Right ventricle myocardium inferior (tissue), 1 donor: Measurements from ENCODE around the gene DUSP15. TPM values are rescaled to one million over a fixed set of nuclear protein-coding genes. Genes with fewer than 3 reads are reported as not detected.
"Not testable (repeated sequence)": the region's sequence is repeated elsewhere in the genome, so short reads cannot be mapped to it uniquely, and the experiment has no call there.

Experiments used
- ATAC-seq: fragments of 200-7000 bp; cut with Tn5 transposase; one replicate; pipeline ENCODE4 v1.9.1; 2020; ENCODE audit warnings: mild to moderate bottlenecking, moderate library complexity
- DNase-seq: peaks from one replicate; pipeline ENCODE4 v3.0.0; 2021; ENCODE audit errors: missing footprints
- intact Hi-C: fragments of 100-400 bp; cut with DNase I; formaldehyde crosslinking; loops from one replicate; pipeline ENCODE4 v1.11.0; 2022
- total RNA-seq: library from RNA; stranded (reverse); fragmentation: NEBNext Ultra II Directional; extraction: Animal tissue kit (Norgen Biotek cat#: 25700); gene quantifications from one replicate; pipeline ENCODE4 v1.2.1, GENCODE V29; 2021
- donor health status: DM: no; HTN: yes; CAD: no; lungs with severe emphysema.

DUSP15 gene
- total RNA-seq, 1 donor from 2014 or later: 2.9 TPM

GRCh38 chr20:31831771-31832306, 38.5 kb downstream of the DUSP15 start:
- intact Hi-C loops: no loop called here
- DNase-seq (no peak), ATAC-seq (no peak)

GRCh38 chr20:31831211-31831610, 39.1 kb downstream of the DUSP15 start:
- no peak for DNase-seq
- no peak for ATAC-seq
- intact Hi-C loops: no loop called here

- intact Hi-C loops: no loop called here
- DNase-seq: no peak
- no peak for ATAC-seq
Measured at GRCh38 chr20:31830406-31830981, 39.8 kb downstream of the DUSP15 start.

GRCh38 chr20:31829731-31830130, 40.6 kb downstream of the DUSP15 start:
- intact Hi-C loops: loop anchor here (10.0 kb wide), 1 partner anchor 825 kb away; no protein-coding TSS in a partner anchor
- ATAC-seq (no peak), DNase-seq (no peak)

- not testable (repeated sequence) for DNase-seq, ATAC-seq
- intact Hi-C loops: loop anchor here (10.0 kb wide), 1 partner anchor 827 kb away; no protein-coding TSS in a partner anchor
Measured at GRCh38 chr20:31828016-31828415, 42.3 kb downstream of the DUSP15 start.

- intact Hi-C loops: loop anchor here (10.0 kb wide), 1 partner anchor 828 kb away; no protein-coding TSS in a partner anchor
- ATAC-seq: no peak
- no peak for DNase-seq
Measured at GRCh38 chr20:31827059-31827458, 43.3 kb downstream of the DUSP15 start.

- DNase-seq (no peak), ATAC-seq (no peak)
- intact Hi-C loops: loop anchor here (10.0 kb wide), 1 partner anchor 829 kb away; no protein-coding TSS in a partner anchor
Measured at GRCh38 chr20:31826074-31826473, 44.3 kb downstream of the DUSP15 start.

GRCh38 chr20:31824554-31825313, 45.6 kb downstream of the DUSP15 start:
- DNase-seq: no peak
- intact Hi-C loops: loop anchor here (10.0 kb wide), 1 partner anchor 830 kb away; no protein-coding TSS in a partner anchor
- ATAC-seq: no peak

GRCh38 chr20:31824125-31824485, 46.2 kb downstream of the DUSP15 start:
- DNase-seq: no peak
- intact Hi-C loops: loop anchor here (10.0 kb wide), 1 partner anchor 831 kb away; no protein-coding TSS in a partner anchor
- ATAC-seq: no peak

- intact Hi-C loops: loop anchor here (1.0 to 10.0 kb wide), 5 partner anchors 23 to 831 kb away; partner anchors contain the start of gene PDRG1
- ATAC-seq: no peak
- DNase-seq: no peak
Measured at GRCh38 chr20:31823360-31824124, 46.8 kb downstream of the DUSP15 start.

- DNase-seq (peak; percentile 92), ATAC-seq (peak; percentile 87)
- intact Hi-C loops: loop anchor here (1.0 to 10.0 kb wide), 5 partner anchors 24 to 832 kb away; partner anchors contain the start of gene PDRG1
Measured at GRCh38 chr20:31822421-31823330, 47.7 kb downstream of the DUSP15 start.

- no peak for ATAC-seq
- intact Hi-C loops: loop anchor here (10.0 kb wide), 1 partner anchor 833 kb away; no protein-coding TSS in a partner anchor
- no peak for DNase-seq
Measured at GRCh38 chr20:31821427-31821826, 48.9 kb downstream of the DUSP15 start.

- no peak for ATAC-seq
- no peak for DNase-seq
- intact Hi-C loops: loop anchor here (10.0 kb wide), 1 partner anchor 835 kb away; no protein-coding TSS in a partner anchor
Measured at GRCh38 chr20:31820228-31820627, 50.1 kb downstream of the DUSP15 start.

GRCh38 chr20:31819083-31819784, 51.1 kb downstream of the DUSP15 start, which contains the start of gene MYLK2:
MYLK2 (plus strand) TSS chr20:31819356; CDS start chr20:31819581, 225 bp downstream.
- ATAC-seq (peak; percentile 27), DNase-seq (peak; percentile 82)
- intact Hi-C loops: loop anchor here (5.0 to 10.0 kb wide), 2 partner anchors 82 to 154 kb away; partner anchors contain the start of gene TPX2

GRCh38 chr20:31818376-31818908, 51.9 kb downstream of the DUSP15 start:
- ATAC-seq: no peak
- intact Hi-C loops: loop anchor here (5.0 to 10.0 kb wide), 2 partner anchors 81 to 154 kb away; partner anchors contain the start of gene TPX2
- DNase-seq: no peak

GRCh38 chr20:31817461-31817860, 52.9 kb downstream of the DUSP15 start:
- intact Hi-C loops: loop anchor here (5.0 to 10.0 kb wide), 2 partner anchors 80 to 153 kb away; partner anchors contain the start of gene TPX2

More at GRCh38 chr20:31817461-31817860, 52.9 kb downstream of the DUSP15 start:
- DNase-seq: no peak
- ATAC-seq: no peak
